H1 (cell line): ENCODE data around the gene ENTREP1. TPM values are rescaled to one million over a fixed set of nuclear protein-coding genes. Genes with fewer than 3 reads are reported as not detected.

Experiments used
- CTCF ChIA-PET: fragments of 300-600 bp; sonication (Branson Sonifier 250); formaldehyde crosslinking; loops from one replicate; lab custom pipeline; 2021; ENCODE audit not compliant: partially characterized antibody; lab: Charles Lee
- POLR2A ChIA-PET: fragments of 300-600 bp; sonication (Branson Sonifier 250); formaldehyde crosslinking; loops from one replicate; lab custom pipeline; 2021; ENCODE audit warnings: inconsistent platforms; ENCODE audit not compliant: partially characterized antibody; lab: Charles Lee
- DNase-seq, 2 experiments: peaks; one replicate each; pipeline versions ENCODE4 v3.0.0 to v3.0.0-alpha.2; 2010 to 2022; ENCODE audit warnings: low spot score in 2 of 2, low read depth in 1 of 2, mixed read lengths in 1 of 2
- FAIRE-seq: peaks from 2 replicates; lab custom pipeline; 2011; peaks lifted over from hg19 to GRCh38; lab: Jason Lieb, UNC
- H2AFZ ChIP-seq: 2 replicates; pipeline ENCODE4 v1.8.1; 2012; ENCODE audit warnings: low read length, inconsistent platforms
- H2AK5ac ChIP-seq: 2 replicates; pipeline ENCODE4 v1.6.1; 2013; ENCODE audit warnings: low read depth, low read length
- H2BK120ac ChIP-seq: replicated peaks from 2 replicates; pipeline ENCODE3; 2013; ENCODE audit warnings: low read depth, low read length, inconsistent platforms
- H2BK12ac ChIP-seq: 2 replicates; pipeline ENCODE4 v1.6.1; 2013; ENCODE audit warnings: low read depth, low read length
- H2BK15ac ChIP-seq: 2 replicates; pipeline ENCODE4 v1.6.1; 2013; ENCODE audit warnings: low read length
- H2BK20ac ChIP-seq: 2 replicates; pipeline ENCODE4 v1.6.1; 2013; ENCODE audit warnings: low read length
- H2BK5ac ChIP-seq: 2 replicates; pipeline ENCODE4 v1.6.1; 2013; ENCODE audit warnings: low read depth, low read length
- H3K14ac ChIP-seq: 2 replicates; pipeline ENCODE4 v1.6.1; 2013; ENCODE audit warnings: inconsistent platforms; ENCODE audit not compliant: insufficient read length
- H3K18ac ChIP-seq: 2 replicates; pipeline ENCODE4 v1.6.1; 2013; ENCODE audit warnings: low read length; ENCODE audit errors: extremely low read depth
- H3K23ac ChIP-seq: 2 replicates; pipeline ENCODE4 v1.6.1; 2013; ENCODE audit warnings: inconsistent platforms; ENCODE audit not compliant: insufficient read length
- H3K23me2 ChIP-seq: 2 replicates; pipeline ENCODE4 v1.6.1; 2013; ENCODE audit warnings: low read depth, low read length
- H3K27ac ChIP-seq: 2 replicates; pipeline ENCODE4 v1.6.1; 2011; ENCODE audit warnings: low read depth, low read length, inconsistent platforms
- H3K27me3 ChIP-seq, 4 experiments: replicated peaks in 1 of 4; 1 replicate in 1 of 4; 2 replicates in 3 of 4; pipeline versions ENCODE4 v1.6.1 to v1.8.1; 2011 to 2013; ENCODE audit warnings: low read length in 3 of 4, mild to moderate bottlenecking in 3 of 4, inconsistent platforms in 2 of 4, mixed read lengths in 2 of 4, moderate library complexity in 1 of 4; ENCODE audit not compliant: control insufficient read depth in 3 of 4, insufficient read depth in 3 of 4; ENCODE audit errors: extremely low read depth in 1 of 4
- H3K36me3 ChIP-seq, 4 experiments: 2 replicates each; pipeline versions ENCODE4 v1.6.1 to v1.8.1; 2011 to 2013; ENCODE audit warnings: mild to moderate bottlenecking in 4 of 4, low read length in 3 of 4, moderate library complexity in 2 of 4, control low read depth in 1 of 4, inconsistent platforms in 1 of 4; ENCODE audit not compliant: insufficient read depth in 4 of 4, control insufficient read depth in 2 of 4
- H3K4ac ChIP-seq: replicated peaks from 2 replicates; pipeline ENCODE3; 2013; ENCODE audit warnings: low read length, low read depth, mixed read lengths, inconsistent platforms; ENCODE audit not compliant: insufficient read length
- H3K4me1 ChIP-seq, 4 experiments: replicated peaks in 1 of 4; 1 replicate in 1 of 4; 2 replicates in 3 of 4; pipeline versions ENCODE4 v1.6.1 to v1.8.1; 2011 to 2013; ENCODE audit warnings: low read length in 3 of 4, inconsistent platforms in 2 of 4, mixed read lengths in 1 of 4; ENCODE audit not compliant: insufficient read depth in 4 of 4, control insufficient read depth in 3 of 4
- H3K4me2 ChIP-seq, 2 experiments: 2 replicates each; pipeline versions ENCODE4 v1.6.1 to v1.8.1; 2011 to 2013; ENCODE audit warnings: low read depth in 2 of 2, low read length in 2 of 2, control low read depth in 1 of 2, inconsistent platforms in 1 of 2, mild to moderate bottlenecking in 1 of 2; ENCODE audit not compliant: insufficient read depth in 1 of 2
- H3K4me3 ChIP-seq, 4 experiments: fragments of 200-600, 300-600 bp in 1 of 4; sonication (generic), shearing (Covaris generic), sonication (Bioruptor Twin) in 1 of 4; 2 replicates each; pipeline versions ENCODE4 v1.5.1 to v1.8.1; 2011 to 2016; ENCODE audit warnings: low read length in 4 of 4, low read depth in 3 of 4, control low read depth in 2 of 4, inconsistent platforms in 2 of 4, mild to moderate bottlenecking in 2 of 4, mixed read lengths in 1 of 4, moderate library complexity in 1 of 4; ENCODE audit not compliant: insufficient read depth in 2 of 4; ENCODE audit errors: extremely low read depth in 1 of 4
- H3K56ac ChIP-seq: replicated peaks from 2 replicates; pipeline ENCODE3; 2013; ENCODE audit warnings: low read depth, mild to moderate bottlenecking, mixed read lengths, low read length, inconsistent platforms; ENCODE audit not compliant: insufficient read length
- H3K79me1 ChIP-seq: 2 replicates; pipeline ENCODE4 v1.6.1; 2013; ENCODE audit warnings: low read depth, low read length, control low read depth
- H3K79me2 ChIP-seq, 2 experiments: 2 replicates each; pipeline versions ENCODE4 v1.6.1 to v1.8.1; 2012 to 2013; ENCODE audit warnings: low read length in 2 of 2, mild to moderate bottlenecking in 2 of 2, inconsistent platforms in 1 of 2; ENCODE audit not compliant: insufficient read depth in 2 of 2, control insufficient read depth in 1 of 2
- H3K9ac ChIP-seq, 4 experiments: replicated peaks in 1 of 4; 1 replicate in 1 of 4; 2 replicates in 3 of 4; pipeline versions ENCODE4 v1.6.1 to v1.8.1; 2011 to 2013; ENCODE audit warnings: low read depth in 3 of 4, low read length in 3 of 4, control low read depth in 2 of 4, mild to moderate bottlenecking in 2 of 4, moderate library complexity in 2 of 4, inconsistent platforms in 1 of 4; ENCODE audit errors: extremely low read depth in 1 of 4
- H3K9me3 ChIP-seq, 2 experiments: 2 replicates each; pipeline versions ENCODE4 v1.6.1 to v1.8.1; 2012 to 2013; ENCODE audit warnings: mild to moderate bottlenecking in 2 of 2, moderate library complexity in 2 of 2, control low read depth in 1 of 2, inconsistent platforms in 1 of 2, low read depth in 1 of 2, low read length in 1 of 2, mixed read lengths in 1 of 2; ENCODE audit not compliant: insufficient read depth in 2 of 2
- H4K20me1 ChIP-seq, 2 experiments: replicated peaks in 1 of 2; 2 replicates each; pipeline versions ENCODE3 to v1.8.1; 2011 to 2013; ENCODE audit warnings: inconsistent platforms in 2 of 2, low read length in 2 of 2, mild to moderate bottlenecking in 1 of 2; ENCODE audit not compliant: insufficient read depth in 2 of 2, control insufficient read depth in 1 of 2
- H4K5ac ChIP-seq: 2 replicates; pipeline ENCODE4 v1.6.1; 2013; ENCODE audit warnings: low read length, low read depth, mixed read lengths, inconsistent platforms; ENCODE audit not compliant: insufficient read length
- H4K8ac ChIP-seq: 2 replicates; pipeline ENCODE4 v1.8.0; 2013; ENCODE audit warnings: mild to moderate bottlenecking, moderate library complexity, low read length, inconsistent platforms; ENCODE audit not compliant: insufficient read depth; ENCODE audit errors: extremely low read depth
- H4K91ac ChIP-seq: replicated peaks from 2 replicates; pipeline ENCODE3; 2013; ENCODE audit warnings: low read length, mixed read lengths, inconsistent platforms; ENCODE audit not compliant: insufficient read length
- MAFK ChIP-seq: IDR thresholded peaks from 2 replicates; pipeline ENCODE4 v1.6.1; 2012; ENCODE audit warnings: low read depth, mild to moderate bottlenecking, improper control_type of control experiment, low read length
- WGBS, 2 experiments: shearing (Covaris generic) in 1 of 2; methylation state at CpG; one replicate each; pipeline versions ENCODE4 v1.1.6 to v1.1.7; 2013 to 2015; ENCODE audit warnings: low lambda C conversion rate in 2 of 2, mixed read lengths in 2 of 2, inconsistent platforms in 1 of 2, low coverage in 1 of 2, missing lambda C conversion rate in 1 of 2; ENCODE audit not compliant: insufficient replicate concordance in 2 of 2, insufficient coverage in 1 of 2, insufficient read length in 1 of 2; ENCODE audit errors: extremely low coverage in 1 of 2, missing lambda C conversion rate in 1 of 2; 5-methylcytosine and 5-hydroxymethylcytosine counted together
- polyA plus RNA-seq, 7 experiments: library from polyadenylated mRNA; depleted of rRNA in 3 of 7; stranded (reverse) in 5 of 7; unstranded in 2 of 7; fragments of >200 nt in 5 of 7; fragments of 200-250 nt in 2 of 7; gene quantifications; 1 replicate in 5 of 7; 2 replicates in 1 of 7; 4 replicates in 1 of 7; pipeline versions ENCODE4 v1.2.1 to v1.2.3, GENCODE V29; 2011 to 2013; ENCODE audit warnings: missing spikeins in 2 of 7, mixed read lengths in 2 of 7
- total RNA-seq: library from RNA; stranded (reverse); fragmentation: NEBNext Ultra II Directional; extraction: Animal tissue kit (Norgen Biotek cat#: 25700); gene quantifications from 2 replicates; pipeline ENCODE4 v1.2.1, GENCODE V29; 2021

The ENTREP1 gene
- total and polyA plus RNA-seq, 2 of the 8 experiments (the other 6 are each of a cell fraction or from before 2014, with no cell fraction given) = 15.3 to 25.0 TPM

DNA sequence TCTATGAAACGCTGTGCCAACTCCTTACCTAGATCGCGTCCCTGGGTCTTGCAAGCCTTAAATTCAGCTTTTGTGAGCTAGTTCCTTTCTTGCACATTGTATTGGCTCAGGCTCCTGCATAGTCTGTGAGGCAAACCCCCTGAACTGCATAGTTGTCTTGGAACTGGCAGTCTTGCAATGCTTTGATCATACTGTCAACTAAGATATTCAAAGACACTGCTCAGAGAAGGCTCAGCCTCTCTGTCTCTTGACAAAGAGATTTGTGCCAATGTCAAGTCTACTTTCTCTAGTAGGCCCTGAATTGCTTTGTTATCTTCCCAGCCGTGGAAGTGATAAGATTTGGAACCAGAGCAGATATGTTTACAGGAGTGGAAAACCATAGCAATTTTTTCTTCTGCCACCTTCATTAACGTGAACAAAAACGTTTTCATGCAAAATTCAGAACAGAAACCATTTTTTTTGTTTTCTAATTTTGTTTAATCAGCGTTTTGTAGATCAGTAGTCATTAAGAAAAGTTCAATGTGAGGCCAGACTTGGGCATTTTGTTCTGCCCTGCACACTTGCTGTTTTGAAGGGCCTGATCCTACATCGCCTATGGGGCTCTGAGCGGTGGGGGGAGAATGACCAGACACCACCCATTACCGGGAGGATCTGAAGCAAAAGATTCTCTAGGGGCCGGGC, 27.6 kb upstream of the ENTREP1 start:
- H2BK120ac ChIP-seq = no peak overlapping the region
- DNase-seq = no peak
- CTCF ChIA-PET = no interaction called here
- H3K36me3 ChIP-seq = no peaks in the 10 kb centered on the region
- no peak overlapping the region for H3K27ac ChIP-seq
- FAIRE-seq = no peak
- H3K9ac ChIP-seq = no peak overlapping the region
- H3K27me3 ChIP-seq = no peaks in the 10 kb centered on the region
- H4K5ac ChIP-seq = no peak overlapping the region
- H3K4me1 ChIP-seq = peaks cover 0 to 4% (median 0%) of the 10 kb centered on the region in 4 experiments; a peak in 1 of 7 replicates
- no peak overlapping the region for H2BK5ac ChIP-seq
- H3K4me2 ChIP-seq = no peak overlapping the region
- H3K79me1 ChIP-seq = no peaks in the 10 kb centered on the region
- H4K8ac ChIP-seq = no peak overlapping the region
- no peak overlapping the region for H3K23ac ChIP-seq
- H3K79me2 ChIP-seq = no peaks in the 10 kb centered on the region
- H2AK5ac ChIP-seq = no peak overlapping the region
- POLR2A ChIA-PET = interaction anchor here (1.0 to 1.6 kb wide), 3 partner anchors 11 to 67 kb away, joined by 3 to 6 read pairs (median 4); no protein-coding TSS in a partner anchor
- no peak overlapping the region for H2BK12ac ChIP-seq
- no peaks in the 10 kb centered on the region for H4K20me1 ChIP-seq
- no peaks in the 10 kb centered on the region for H3K9me3 ChIP-seq
- H2BK20ac ChIP-seq = no peak overlapping the region; the same call in 1 of the 2 replicates
- no peak overlapping the region for H3K18ac ChIP-seq
- H3K23me2 ChIP-seq = no peaks in the 10 kb centered on the region
- H2BK15ac ChIP-seq = 0 out of 2 replicates have a peak overlapping the region, but pooled peaks have one; percentile 10
- no peak overlapping the region for H3K14ac ChIP-seq
- no peak overlapping the region for H2AFZ ChIP-seq
- no peak overlapping the region for H4K91ac ChIP-seq
- H3K56ac ChIP-seq = no peak overlapping the region
- no peak overlapping the region for H3K4ac ChIP-seq
- no peak overlapping the region for H3K4me3 ChIP-seq
- WGBS, 2 experiments = 92% methylated on average over 11 of the region's 11 CpGs; no CpG with 5 or more reads in 1 of the 2 experiments
- peak; percentile 18; the same call in 1 of the 2 replicates for TF ChIP-seq MAFK
